ENCODE measurements around the gene PSKH1.

The PSKH1 gene

DNA sequence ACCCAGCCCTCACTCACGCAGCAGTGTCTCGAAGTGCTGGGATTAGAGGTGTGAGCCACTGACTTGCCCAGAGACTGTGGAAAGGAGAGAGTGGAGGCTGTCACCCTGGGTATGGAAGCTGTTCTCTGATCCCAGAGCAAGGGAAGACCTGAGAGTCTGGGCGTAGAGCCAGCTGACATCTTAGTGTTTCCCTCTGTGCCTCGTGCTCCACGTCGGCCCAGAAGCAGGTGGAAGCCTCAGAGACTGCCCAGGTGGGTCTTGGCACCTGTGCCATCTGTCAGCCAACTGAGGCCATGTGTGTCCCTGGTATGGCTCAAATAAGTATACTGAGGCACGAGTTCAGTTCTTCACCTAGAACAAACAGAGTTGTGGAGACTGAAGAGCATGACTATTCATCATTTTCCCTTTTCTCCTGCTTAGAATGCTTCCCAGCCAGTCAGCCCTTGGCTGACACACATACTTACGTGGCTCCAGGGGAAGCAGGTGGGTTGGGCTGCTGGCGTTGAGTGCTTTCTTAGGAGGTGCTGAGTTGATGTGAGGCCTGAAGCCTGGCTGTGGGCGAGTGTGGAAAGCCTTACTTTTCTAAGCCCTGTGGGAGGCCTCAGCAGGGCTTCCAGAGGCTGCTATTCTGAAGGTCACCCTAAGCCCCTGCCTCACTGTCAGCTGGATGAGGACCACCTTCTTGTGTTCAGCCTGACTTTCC lies 30.5 kb downstream of the PSKH1 start:
- Histone ChIP-seq H3K4me1 (ENCODE audit: control insufficient read depth, insufficient read depth, low read length) (no peaks in the 10 kb centered on the region), H3K9ac (ENCODE audit: low read length) (no peak overlapping the region)

DNA sequence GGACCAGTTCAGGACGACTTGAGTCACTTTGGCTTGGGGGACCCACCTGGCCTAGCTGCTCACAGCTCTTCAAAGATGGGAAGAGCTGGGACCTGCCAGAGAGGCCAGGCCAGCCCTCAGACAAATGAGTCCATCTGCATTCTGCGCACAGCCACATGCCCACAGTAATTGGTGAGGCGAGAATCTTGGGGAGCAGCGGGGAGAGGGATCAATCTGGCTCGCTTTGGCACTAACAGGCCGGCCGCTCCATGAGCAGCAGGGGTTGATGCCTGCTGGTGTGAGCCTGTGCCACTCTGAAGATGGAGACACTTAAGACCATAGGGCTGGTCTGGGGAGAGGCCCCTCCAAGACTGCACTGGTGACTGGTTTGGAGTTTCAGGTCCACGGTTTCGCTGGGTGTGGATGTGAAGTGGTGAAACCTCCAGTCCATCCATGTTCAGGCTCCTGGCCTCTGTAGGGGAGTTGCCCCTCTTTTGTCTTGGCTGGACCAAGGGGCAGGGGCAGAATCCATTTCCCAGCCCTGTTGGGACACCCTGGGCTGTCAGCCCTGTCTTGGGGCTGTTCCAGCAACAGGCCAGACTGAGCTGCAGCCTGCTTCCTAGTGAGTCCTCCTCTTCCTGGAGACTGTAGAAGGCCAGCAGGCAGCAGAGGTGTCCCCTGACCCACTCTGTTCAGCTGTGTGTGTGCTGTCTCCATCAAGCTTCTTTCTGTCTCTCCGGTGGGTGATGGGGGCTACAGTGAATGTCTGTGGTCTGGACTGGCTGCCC lies 31.3 kb downstream of the PSKH1 start:
- no peaks in the 10 kb centered on the region for H3K27me3 ChIP-seq (ENCODE audit: control insufficient read depth, insufficient read depth, low read length)
- no peak overlapping the region for H3K9ac ChIP-seq (ENCODE audit: low read length)
- H3K36me3 ChIP-seq (ENCODE audit: control insufficient read depth, insufficient read depth, low read length): peaks cover 3% of the 10 kb centered on the region
- H3K4me3 ChIP-seq (ENCODE audit: low read length): no peak overlapping the region
- no peak overlapping the region for H3K27ac ChIP-seq (ENCODE audit: low read depth, low read length)
- no peaks in the 10 kb centered on the region for H3K4me1 ChIP-seq (ENCODE audit: control insufficient read depth, insufficient read depth, low read length)

More for the DNA sequence above, 30.5 kb downstream of the PSKH1 start:
- no peak overlapping the region for H3K27ac ChIP-seq (ENCODE audit: low read depth, low read length)
- H3K36me3 ChIP-seq (ENCODE audit: control insufficient read depth, insufficient read depth, low read length): peaks cover 6% of the 10 kb centered on the region
- no peaks in the 10 kb centered on the region for H3K27me3 ChIP-seq (ENCODE audit: control insufficient read depth, insufficient read depth, low read length)
- no peak overlapping the region for H3K4me3 ChIP-seq (ENCODE audit: low read length)

DNA sequence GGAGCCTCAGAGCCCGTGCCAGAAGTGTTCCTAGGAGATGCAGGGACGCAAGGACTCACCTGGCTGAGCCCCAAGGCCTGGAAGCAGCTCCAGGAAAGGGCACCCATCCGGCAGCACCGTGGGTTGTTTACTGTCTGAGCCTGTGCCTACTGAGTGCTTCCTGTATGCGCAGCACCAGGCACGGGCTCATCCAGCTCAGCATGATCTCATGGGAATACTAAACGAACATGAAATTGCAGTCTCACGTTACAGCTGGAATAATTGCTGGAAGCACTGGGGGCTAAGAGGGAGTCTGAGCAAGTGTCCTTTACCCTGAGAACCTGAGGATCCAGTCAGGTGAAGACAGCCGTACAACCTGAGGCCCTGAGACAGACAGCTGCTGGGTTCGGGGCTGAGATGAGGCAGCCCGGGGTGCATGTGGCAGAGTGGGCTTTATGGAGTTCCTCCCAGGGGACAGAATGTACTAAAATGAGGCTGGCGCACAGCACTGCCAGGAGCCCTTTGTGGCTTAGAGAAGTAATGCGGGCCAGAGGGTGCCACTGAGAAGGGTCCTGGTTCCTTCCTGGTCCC lies 33.2 kb downstream of the PSKH1 start:
- peaks cover 9% of the 10 kb centered on the region for H3K36me3 ChIP-seq (ENCODE audit: control insufficient read depth, insufficient read depth, low read length)
- H3K4me1 ChIP-seq (ENCODE audit: control insufficient read depth, insufficient read depth, low read length): no peaks in the 10 kb centered on the region
- H3K9ac ChIP-seq (ENCODE audit: low read length): no peak overlapping the region
- H3K27me3 ChIP-seq (ENCODE audit: control insufficient read depth, insufficient read depth, low read length): no peaks in the 10 kb centered on the region
- no peak overlapping the region for H3K27ac ChIP-seq (ENCODE audit: low read depth, low read length)
- H3K4me3 ChIP-seq (ENCODE audit: low read length): no peak overlapping the region

DNA sequence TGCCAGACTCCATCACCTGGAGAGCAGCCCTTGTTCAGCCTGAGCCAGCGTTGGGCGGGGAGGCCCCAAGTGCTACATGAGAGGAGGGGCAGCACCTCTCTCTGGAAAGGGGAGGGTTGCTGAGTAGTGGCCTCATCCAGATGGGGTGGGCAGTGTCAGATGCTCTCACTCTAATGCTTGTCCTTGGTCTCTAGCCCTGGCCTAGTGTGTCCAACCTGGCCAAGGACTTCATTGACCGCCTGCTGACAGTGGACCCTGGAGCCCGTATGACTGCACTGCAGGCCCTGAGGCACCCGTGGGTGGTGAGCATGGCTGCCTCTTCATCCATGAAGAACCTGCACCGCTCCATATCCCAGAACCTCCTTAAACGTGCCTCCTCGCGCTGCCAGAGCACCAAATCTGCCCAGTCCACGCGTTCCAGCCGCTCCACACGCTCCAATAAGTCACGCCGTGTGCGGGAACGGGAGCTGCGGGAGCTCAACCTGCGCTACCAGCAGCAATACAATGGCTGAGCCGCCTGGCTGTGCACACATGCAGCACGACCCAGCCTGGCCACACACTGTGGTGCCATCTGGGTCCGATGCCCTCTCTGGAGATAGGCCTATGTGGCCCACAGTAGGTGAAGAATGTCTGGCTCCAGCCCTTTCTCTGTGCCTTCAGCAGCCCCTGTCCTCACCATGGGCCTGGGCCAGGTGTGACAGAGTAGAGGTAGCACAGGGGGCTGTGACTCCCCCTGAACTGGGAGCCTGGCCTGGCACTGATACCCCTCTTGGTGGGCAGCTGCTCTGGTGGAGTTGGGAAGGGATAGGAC lies 34.3 kb downstream of the PSKH1 start:
- Histone ChIP-seq H3K9ac (ENCODE audit: low read length) (no peak overlapping the region), H3K4me3 (ENCODE audit: low read length) (no peak overlapping the region), H3K36me3 (ENCODE audit: control insufficient read depth, insufficient read depth, low read length) (peaks cover 9% of the 10 kb centered on the region), H3K27me3 (ENCODE audit: control insufficient read depth, insufficient read depth, low read length) (no peaks in the 10 kb centered on the region), H3K4me1 (ENCODE audit: control insufficient read depth, insufficient read depth, low read length) (no peaks in the 10 kb centered on the region), H3K27ac (ENCODE audit: low read depth, low read length) (no peak overlapping the region)

DNA sequence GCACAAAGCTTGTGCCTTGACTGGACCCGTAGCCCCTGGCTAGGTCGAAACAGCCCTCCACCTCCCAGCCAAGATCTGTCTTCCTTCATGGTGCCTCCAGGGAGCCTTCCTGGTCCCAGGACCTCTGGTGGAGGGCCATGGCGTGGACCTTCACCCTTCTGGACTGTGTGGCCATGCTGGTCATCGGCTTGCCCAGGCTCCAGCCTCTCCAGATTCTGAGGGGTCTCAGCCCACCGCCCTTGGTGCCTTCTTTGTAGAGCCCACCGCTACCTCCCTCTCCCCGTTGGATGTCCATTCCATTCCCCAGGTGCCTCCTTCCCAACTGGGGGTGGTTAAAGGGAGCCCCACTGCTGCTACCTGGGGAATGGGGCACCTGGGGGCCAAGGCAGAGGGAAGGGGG lies 35.1 kb downstream of the PSKH1 start:
- H3K9ac ChIP-seq (ENCODE audit: low read length): no peak overlapping the region
- no peaks in the 10 kb centered on the region for H3K4me1 ChIP-seq (ENCODE audit: control insufficient read depth, insufficient read depth, low read length)
- no peaks in the 10 kb centered on the region for H3K27me3 ChIP-seq (ENCODE audit: control insufficient read depth, insufficient read depth, low read length)
- H3K4me3 ChIP-seq (ENCODE audit: low read length): no peak overlapping the region
- H3K36me3 ChIP-seq (ENCODE audit: control insufficient read depth, insufficient read depth, low read length): peaks cover 9% of the 10 kb centered on the region
- no peak overlapping the region for H3K27ac ChIP-seq (ENCODE audit: low read depth, low read length)

DNA sequence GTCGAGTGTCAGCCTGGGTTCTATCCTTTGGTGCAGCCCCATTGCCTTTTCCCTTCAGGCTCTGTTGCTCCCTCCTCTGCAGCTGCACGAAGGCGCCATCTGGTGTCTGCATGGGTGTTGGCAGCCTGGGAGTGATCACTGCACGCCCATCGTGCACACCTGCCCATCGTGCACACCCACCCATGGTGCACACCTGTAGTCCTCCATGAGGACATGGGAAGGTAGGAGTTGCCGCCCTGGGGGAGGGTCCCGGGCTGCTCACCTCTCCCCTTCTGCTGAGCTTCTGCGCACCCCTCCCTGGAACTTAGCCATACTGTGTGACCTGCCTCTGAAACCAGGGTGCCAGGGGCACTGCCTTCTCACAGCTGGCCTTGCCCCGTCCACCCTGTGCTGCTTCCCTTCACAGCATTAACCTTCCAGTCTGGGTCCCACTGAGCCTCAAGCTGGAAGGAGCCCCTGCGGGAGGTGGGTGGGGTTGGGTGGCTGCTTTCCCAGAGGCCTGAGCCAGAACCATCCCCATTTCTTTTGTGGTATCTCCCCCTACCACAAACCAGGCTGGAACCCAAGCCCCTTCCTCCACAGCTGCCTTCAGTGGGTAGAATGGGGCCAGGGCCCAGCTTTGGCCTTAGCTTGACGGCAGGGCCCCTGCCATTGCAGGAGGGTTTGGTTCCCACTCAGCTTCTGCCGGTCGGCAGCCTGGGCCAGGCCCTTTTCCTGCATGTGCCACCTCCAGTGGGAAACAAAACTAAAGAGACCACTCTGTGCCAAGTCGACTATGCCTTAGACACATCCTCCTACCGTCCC lies 35.7 kb downstream of the PSKH1 start:
- H3K4me3 ChIP-seq (ENCODE audit: low read length): no peak overlapping the region
- no peak overlapping the region for H3K27ac ChIP-seq (ENCODE audit: low read depth, low read length)
- H3K36me3 ChIP-seq (ENCODE audit: control insufficient read depth, insufficient read depth, low read length): peaks cover 9% of the 10 kb centered on the region
- H3K4me1 ChIP-seq (ENCODE audit: control insufficient read depth, insufficient read depth, low read length): no peaks in the 10 kb centered on the region
- no peak overlapping the region for H3K9ac ChIP-seq (ENCODE audit: low read length)
- no peaks in the 10 kb centered on the region for H3K27me3 ChIP-seq (ENCODE audit: control insufficient read depth, insufficient read depth, low read length)

DNA sequence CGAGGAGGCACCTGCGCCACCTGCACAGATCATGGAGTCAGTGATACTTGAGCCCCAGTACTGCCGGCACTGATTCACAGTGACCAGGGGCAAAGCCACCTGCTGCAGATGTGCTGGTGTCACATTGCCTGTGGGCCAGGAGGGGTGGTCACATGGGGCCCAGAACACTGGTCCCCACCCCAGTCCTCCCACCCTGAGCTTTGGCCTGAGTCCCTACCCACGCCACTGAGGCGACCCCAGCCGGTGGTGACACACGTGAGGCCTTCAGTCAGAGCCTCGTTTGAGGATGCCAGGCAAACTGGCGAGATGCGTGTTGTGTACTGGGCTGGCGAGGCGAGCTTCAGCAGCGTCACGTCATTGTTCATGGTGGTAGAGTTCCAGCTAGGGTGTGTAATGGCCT lies 37.1 kb downstream of the PSKH1 start:
- Histone ChIP-seq H3K9ac (ENCODE audit: low read length) (no peak overlapping the region), H3K36me3 (ENCODE audit: control insufficient read depth, insufficient read depth, low read length) (peaks cover 9% of the 10 kb centered on the region), H3K4me1 (ENCODE audit: control insufficient read depth, insufficient read depth, low read length) (peaks cover 6% of the 10 kb centered on the region), H3K4me3 (ENCODE audit: low read length) (no peak overlapping the region), H3K27me3 (ENCODE audit: control insufficient read depth, insufficient read depth, low read length) (no peaks in the 10 kb centered on the region), H3K27ac (ENCODE audit: low read depth, low read length) (no peak overlapping the region)

DNA sequence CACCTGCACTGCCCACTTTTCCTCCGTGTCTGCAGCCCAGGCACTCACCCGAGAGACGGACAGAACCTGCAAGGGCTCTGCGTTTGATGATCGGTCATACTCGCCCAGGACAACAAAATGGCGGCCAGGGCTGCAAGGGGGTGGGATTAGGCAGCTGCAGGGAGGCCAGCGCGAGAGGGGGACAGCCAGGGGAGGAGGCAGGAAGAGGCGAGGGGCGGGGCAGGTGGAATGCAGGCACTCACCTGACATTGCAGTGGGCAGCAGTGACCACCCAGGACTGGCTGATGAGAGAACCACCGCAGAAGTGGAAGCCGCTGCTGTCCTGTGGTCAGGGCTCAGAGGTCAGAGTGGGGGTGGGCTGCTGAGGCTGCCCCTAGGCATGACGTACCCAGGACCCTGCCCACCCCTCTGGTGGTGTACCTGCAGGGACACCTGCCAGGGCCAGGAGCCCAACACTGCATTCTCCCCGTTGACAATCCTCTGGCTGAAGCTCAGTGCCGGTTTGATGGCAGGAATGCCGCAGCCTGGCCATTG lies 37.7 kb downstream of the PSKH1 start:
- Histone ChIP-seq H3K9ac (ENCODE audit: low read length) (no peak overlapping the region), H3K36me3 (ENCODE audit: control insufficient read depth, insufficient read depth, low read length) (peaks cover 9% of the 10 kb centered on the region), H3K4me1 (ENCODE audit: control insufficient read depth, insufficient read depth, low read length) (peaks cover 9% of the 10 kb centered on the region), H3K27me3 (ENCODE audit: control insufficient read depth, insufficient read depth, low read length) (no peaks in the 10 kb centered on the region), H3K27ac (ENCODE audit: low read depth, low read length) (no peak overlapping the region), H3K4me3 (ENCODE audit: low read length) (no peak overlapping the region)

DNA sequence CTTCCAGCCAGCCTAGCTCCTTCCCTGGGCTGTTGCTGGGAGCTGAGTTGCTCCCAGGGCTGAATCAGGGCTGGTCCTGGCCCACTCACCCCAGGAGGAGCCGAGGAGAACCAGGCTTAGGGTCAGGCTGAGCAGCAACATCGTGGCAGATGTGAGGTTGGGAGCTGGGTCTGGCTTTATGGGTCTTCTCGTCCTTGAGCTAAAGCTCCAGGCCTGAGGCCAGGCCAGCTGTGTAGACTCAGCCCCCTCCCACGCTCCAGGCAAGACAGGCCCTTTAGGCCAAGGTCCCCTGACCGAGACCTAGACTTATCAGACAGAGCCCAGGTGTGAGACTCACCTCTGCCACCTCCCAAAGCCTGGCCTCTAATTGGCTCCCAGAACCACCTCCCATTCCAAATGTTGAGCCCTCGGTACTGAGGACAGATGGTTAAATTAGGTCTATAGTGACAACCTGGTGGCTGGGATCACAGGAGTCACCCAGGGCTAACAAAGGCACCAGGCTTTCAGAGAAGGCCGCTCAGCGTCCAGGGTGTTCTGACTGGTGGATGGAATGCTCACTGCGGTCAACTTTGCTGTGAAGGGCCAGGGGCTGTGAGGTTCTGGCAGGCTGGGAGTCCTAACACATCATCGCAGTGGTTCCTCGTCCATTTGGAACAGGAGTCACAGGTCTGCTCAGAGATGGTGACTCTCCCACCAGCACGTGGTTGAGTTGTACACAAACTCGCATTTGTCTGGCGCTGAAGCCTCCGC lies 38.8 kb downstream of the PSKH1 start, which contains the start of gene CTRL:
TSS of gene CTRL (minus strand) at position 151 of the 750 bp plus-strand sequence. CDS start at position 141, 10 bp downstream.
- H3K27me3 ChIP-seq (ENCODE audit: control insufficient read depth, insufficient read depth, low read length): no peaks in the 10 kb centered on the region
- H3K4me1 ChIP-seq (ENCODE audit: control insufficient read depth, insufficient read depth, low read length): peaks cover 9% of the 10 kb centered on the region
- H3K36me3 ChIP-seq (ENCODE audit: control insufficient read depth, insufficient read depth, low read length): peaks cover 9% of the 10 kb centered on the region
- no peak within 1 kb of the TSS for H3K27ac ChIP-seq (ENCODE audit: low read depth, low read length)
- H3K4me3 ChIP-seq (ENCODE audit: low read length): no peak within 1 kb of the TSS
- H3K9ac ChIP-seq (ENCODE audit: low read length): no peak within 1 kb of the TSS

DNA sequence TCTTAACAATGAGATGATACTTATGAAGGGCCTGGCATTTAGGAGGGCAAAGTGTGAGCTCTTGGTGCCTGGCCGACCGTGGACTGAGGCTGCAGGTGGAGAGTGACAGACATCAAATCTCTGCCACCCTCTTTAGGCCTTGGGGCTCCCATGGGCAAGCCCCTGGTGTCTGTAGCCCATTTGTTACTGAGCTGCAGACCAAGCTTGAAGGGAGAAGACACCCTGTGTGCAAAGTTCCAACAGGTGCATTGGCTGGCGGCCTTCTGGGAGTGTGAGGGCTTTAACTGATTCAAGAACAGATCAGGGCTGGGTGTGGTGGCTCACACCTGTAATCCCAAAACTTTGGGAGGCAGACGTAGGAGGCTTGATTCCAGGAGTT lies 39.4 kb downstream of the PSKH1 start:
- Histone ChIP-seq H3K27me3 (ENCODE audit: control insufficient read depth, insufficient read depth, low read length) (no peaks in the 10 kb centered on the region), H3K4me3 (ENCODE audit: low read length) (no peak overlapping the region), H3K36me3 (ENCODE audit: control insufficient read depth, insufficient read depth, low read length) (peaks cover 9% of the 10 kb centered on the region), H3K4me1 (ENCODE audit: control insufficient read depth, insufficient read depth, low read length) (peaks cover 9% of the 10 kb centered on the region), H3K9ac (ENCODE audit: low read length) (no peak overlapping the region), H3K27ac (ENCODE audit: low read depth, low read length) (no peak overlapping the region)

DNA sequence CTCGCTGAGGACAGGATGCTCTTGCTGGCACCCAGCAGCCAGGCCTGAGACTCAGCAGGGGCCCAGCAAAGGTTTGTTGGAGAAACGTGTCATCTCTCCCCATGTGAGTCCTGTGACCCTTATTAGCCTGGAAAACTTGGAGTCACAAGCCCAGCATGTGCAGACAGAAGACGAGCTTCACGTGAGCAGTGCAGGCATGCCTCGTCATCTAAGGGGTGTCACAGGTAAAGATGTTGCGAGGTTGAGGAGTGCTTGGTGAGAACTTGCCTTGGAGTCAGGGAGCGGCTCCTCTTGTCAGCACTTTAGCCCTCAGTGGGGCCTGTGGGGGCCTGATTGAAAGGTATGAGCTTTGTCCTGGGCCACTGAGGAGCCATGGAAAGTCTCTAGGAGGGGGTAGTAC lies 40.8 kb downstream of the PSKH1 start:
- H3K4me3 ChIP-seq (ENCODE audit: low read length): no peak overlapping the region
- no peak overlapping the region for H3K9ac ChIP-seq (ENCODE audit: low read length)
- H3K36me3 ChIP-seq (ENCODE audit: control insufficient read depth, insufficient read depth, low read length): peaks cover 9% of the 10 kb centered on the region
- H3K27me3 ChIP-seq (ENCODE audit: control insufficient read depth, insufficient read depth, low read length): no peaks in the 10 kb centered on the region
- H3K27ac ChIP-seq (ENCODE audit: low read depth, low read length): no peak overlapping the region
- peaks cover 9% of the 10 kb centered on the region for H3K4me1 ChIP-seq (ENCODE audit: control insufficient read depth, insufficient read depth, low read length)
